Measurements from ENCODE around the gene CEP112.
A peak's percentile ranks its signal among the peaks of the same experiment; 100 is the strongest.

CEP112 gene

GRCh38 chr17:65750631-65751115, 441.3 kb downstream of the CEP112 start:
- no peak overlapping the region for H3K4me3 ChIP-seq (ENCODE audit: low read depth, low read length)
- DNase-seq (ENCODE audit: low read depth): peak; percentile 96
- TF ChIP-seq CTCF (conservative IDR thresholded peaks at IDR 0.05; ENCODE audit: low read depth, low read length): no peak

- no peak for TF ChIP-seq CTCF (conservative IDR thresholded peaks at IDR 0.05; ENCODE audit: low read depth, low read length)
- no peak overlapping the region for H3K4me3 ChIP-seq (ENCODE audit: low read depth, low read length)
- DNase-seq (ENCODE audit: low read depth): peak; percentile 27
Measured at GRCh38 chr17:65750166-65750565, 441.8 kb downstream of the CEP112 start.

- DNase-seq (ENCODE audit: low read depth): peak; percentile 40
- no peak overlapping the region for H3K4me3 ChIP-seq (ENCODE audit: low read depth, low read length)
- no peak for TF ChIP-seq CTCF (conservative IDR thresholded peaks at IDR 0.05; ENCODE audit: low read depth, low read length)
Measured at GRCh38 chr17:65749479-65749878, 442.5 kb downstream of the CEP112 start.

- no peak overlapping the region for H3K4me3 ChIP-seq (ENCODE audit: low read depth, low read length)
- TF ChIP-seq CTCF (conservative IDR thresholded peaks at IDR 0.05; ENCODE audit: low read depth, low read length): no peak
- DNase-seq (ENCODE audit: low read depth): no peak
Measured at GRCh38 chr17:65745241-65745640, 446.7 kb downstream of the CEP112 start.

- peak; percentile 69 for DNase-seq (ENCODE audit: low read depth)
- H3K4me3 ChIP-seq (ENCODE audit: low read depth, low read length): no peak overlapping the region
- TF ChIP-seq CTCF (conservative IDR thresholded peaks at IDR 0.05; ENCODE audit: low read depth, low read length): no peak
Measured at GRCh38 chr17:65743308-65743655, 448.7 kb downstream of the CEP112 start.

- no peak overlapping the region for H3K4me3 ChIP-seq (ENCODE audit: low read depth, low read length)
- peak; percentile 78 for DNase-seq (ENCODE audit: low read depth)
- TF ChIP-seq CTCF (conservative IDR thresholded peaks at IDR 0.05; ENCODE audit: low read depth, low read length): no peak
Measured at GRCh38 chr17:65742403-65743307, 449.3 kb downstream of the CEP112 start.

- DNase-seq (ENCODE audit: low read depth): no peak
- TF ChIP-seq CTCF (conservative IDR thresholded peaks at IDR 0.05; ENCODE audit: low read depth, low read length): no peak
- no peak overlapping the region for H3K4me3 ChIP-seq (ENCODE audit: low read depth, low read length)
Measured at GRCh38 chr17:65741710-65742109, 450.2 kb downstream of the CEP112 start.
